Measurements from ENCODE around the gene BANP.

Gene BANP

DNA sequence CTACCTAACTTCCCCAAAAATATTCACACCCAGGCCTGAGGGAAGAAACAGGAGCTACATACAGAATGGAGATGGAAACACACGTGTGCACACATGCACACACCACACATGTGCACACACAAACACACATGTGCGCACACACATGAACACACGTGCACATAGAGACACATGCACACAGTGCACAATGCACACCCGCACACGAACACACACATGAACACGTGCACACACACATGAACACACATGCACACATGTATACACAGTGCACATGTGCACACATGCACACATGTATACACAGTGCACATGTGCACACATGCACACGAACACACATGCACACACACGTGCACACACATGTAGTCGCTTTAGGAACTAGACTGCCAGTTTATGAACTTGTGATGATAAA is 33.7 kb upstream of the BANP start:
- no peak overlapping the region for H3K4me3 ChIP-seq (ENCODE audit: low read depth, low read length)
- TF ChIP-seq, protein P1, sequence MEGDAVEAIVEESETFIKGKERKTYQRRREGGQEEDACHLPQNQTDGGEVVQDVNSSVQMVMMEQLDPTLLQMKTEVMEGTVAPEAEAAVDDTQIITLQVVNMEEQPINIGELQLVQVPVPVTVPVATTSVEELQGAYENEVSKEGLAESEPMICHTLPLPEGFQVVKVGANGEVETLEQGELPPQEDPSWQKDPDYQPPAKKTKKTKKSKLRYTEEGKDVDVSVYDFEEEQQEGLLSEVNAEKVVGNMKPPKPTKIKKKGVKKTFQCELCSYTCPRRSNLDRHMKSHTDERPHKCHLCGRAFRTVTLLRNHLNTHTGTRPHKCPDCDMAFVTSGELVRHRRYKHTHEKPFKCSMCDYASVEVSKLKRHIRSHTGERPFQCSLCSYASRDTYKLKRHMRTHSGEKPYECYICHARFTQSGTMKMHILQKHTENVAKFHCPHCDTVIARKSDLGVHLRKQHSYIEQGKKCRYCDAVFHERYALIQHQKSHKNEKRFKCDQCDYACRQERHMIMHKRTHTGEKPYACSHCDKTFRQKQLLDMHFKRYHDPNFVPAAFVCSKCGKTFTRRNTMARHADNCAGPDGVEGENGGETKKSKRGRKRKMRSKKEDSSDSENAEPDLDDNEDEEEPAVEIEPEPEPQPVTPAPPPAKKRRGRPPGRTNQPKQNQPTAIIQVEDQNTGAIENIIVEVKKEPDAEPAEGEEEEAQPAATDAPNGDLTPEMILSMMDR (IDR thresholded peaks at IDR 0.05; ENCODE audit: borderline replicate concordance, insufficient read depth, low read depth, low read length), result no peak

DNA sequence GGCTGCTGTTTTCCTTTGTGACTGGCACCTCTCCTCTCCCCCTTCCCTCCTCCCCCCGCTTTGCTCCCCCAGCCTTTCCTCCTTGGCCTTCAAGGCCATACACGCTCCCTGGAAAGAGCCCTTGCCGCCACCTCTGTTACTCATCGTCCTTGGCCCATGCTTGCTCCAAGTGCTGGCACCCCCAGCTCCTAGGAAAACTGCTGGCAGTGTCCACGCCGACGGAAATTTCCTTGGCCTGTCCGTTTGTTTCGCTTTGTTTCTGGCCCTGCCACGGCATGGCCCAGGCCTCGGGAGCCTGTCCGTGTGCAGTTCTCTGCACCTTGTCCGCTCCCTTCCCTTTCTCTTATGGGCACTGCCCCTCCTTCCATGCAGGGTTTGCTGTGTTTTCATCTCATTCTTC is 32.9 kb upstream of the BANP start:
- TF ChIP-seq, protein P1 (IDR thresholded peaks at IDR 0.05; ENCODE audit: borderline replicate concordance, insufficient read depth, low read depth, low read length), result no peak
- H3K4me3 ChIP-seq (ENCODE audit: low read depth, low read length), result no peak overlapping the region

DNA sequence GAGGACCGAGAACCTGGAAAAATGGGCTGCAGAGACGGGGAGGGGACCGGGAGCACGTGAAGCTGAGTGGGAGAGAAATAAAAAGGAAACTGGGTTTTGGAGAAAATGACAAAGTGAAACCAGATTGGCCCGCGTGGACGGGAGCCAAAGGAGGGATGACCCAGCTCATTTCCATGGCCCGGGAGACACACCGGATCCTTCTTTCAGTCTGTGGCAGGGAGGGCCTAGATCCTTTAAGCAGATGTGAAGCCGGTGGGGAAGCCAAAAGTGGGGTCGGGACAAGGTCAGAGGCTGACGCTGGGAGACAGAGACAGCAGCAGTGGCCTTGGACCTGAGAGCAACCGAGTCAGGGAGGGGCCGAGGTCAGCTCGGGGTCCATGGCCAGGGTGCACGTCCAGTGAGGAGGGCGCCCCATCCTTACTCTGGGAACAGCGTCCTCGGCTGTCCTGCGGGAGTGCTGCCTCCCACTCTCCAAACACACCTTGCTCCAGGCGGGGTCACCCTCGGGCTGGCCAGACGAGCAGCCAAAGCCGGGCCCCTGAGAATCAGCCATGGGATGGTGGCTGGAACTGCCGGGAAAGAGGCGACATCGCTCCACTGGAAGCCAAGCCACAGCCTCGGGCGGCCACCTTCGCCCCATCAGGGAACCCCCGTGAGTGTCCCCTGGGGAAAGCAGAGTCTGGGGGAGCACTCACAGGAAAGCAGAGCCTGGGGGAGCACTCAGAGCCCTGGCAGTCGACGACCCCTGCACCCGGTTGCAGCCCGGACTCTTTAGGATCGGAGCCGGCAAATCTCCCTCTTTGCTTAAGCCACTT is 32.2 kb upstream of the BANP start:
- TF ChIP-seq, protein P1 (IDR thresholded peaks at IDR 0.05; ENCODE audit: borderline replicate concordance, insufficient read depth, low read depth, low read length), result no peak
- no peak overlapping the region for H3K4me3 ChIP-seq (ENCODE audit: low read depth, low read length)

DNA sequence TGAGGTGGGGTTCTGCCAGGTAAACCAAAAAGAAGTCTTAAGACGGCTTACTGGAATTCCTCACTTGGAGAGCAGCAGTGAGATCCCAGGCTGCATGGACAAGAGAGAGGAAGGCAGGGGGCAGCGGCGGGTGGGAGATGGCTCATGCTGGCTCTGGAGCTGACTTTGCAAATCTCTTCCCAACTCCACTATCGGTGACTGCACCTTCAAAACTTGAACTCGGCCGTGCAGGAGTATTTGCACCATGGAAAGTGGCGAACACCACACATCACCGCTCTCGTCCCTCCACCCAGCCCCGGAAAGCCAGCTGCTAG is 31.6 kb upstream of the BANP start:
- TF ChIP-seq, protein P1 (IDR thresholded peaks at IDR 0.05; ENCODE audit: borderline replicate concordance, insufficient read depth, low read depth, low read length), result no peak
- H3K4me3 ChIP-seq (ENCODE audit: low read depth, low read length), result no peak overlapping the region

DNA sequence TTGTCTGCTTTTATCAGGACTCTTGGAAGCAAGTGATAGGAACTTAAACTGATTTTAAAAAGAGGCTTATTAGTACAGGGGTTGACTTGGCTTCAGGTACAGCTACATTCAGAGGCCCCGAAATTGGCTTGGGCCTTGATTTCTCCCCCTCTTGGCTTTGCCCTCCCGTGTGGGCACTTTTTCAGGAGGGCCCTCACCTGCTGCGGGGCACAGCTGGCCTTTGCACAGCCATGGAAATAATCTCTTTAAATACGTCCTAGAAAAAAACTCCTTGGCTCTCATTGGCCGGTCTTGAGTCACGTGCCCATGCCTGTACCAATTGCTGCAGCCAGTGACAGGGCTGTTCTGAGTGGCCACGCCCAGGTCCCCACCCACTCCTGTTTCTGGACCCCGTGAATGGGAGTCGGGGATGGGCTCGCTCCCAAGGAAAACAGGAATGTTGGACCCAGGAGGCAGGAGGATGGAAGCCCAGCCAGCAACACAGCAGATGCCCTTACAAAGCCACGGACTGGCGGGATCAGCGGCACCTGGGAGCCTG is 29.9 kb upstream of the BANP start:
- H3K4me3 ChIP-seq (ENCODE audit: low read depth, low read length), result no peak overlapping the region
- TF ChIP-seq, protein P1 (IDR thresholded peaks at IDR 0.05; ENCODE audit: borderline replicate concordance, insufficient read depth, low read depth, low read length), result no peak

DNA sequence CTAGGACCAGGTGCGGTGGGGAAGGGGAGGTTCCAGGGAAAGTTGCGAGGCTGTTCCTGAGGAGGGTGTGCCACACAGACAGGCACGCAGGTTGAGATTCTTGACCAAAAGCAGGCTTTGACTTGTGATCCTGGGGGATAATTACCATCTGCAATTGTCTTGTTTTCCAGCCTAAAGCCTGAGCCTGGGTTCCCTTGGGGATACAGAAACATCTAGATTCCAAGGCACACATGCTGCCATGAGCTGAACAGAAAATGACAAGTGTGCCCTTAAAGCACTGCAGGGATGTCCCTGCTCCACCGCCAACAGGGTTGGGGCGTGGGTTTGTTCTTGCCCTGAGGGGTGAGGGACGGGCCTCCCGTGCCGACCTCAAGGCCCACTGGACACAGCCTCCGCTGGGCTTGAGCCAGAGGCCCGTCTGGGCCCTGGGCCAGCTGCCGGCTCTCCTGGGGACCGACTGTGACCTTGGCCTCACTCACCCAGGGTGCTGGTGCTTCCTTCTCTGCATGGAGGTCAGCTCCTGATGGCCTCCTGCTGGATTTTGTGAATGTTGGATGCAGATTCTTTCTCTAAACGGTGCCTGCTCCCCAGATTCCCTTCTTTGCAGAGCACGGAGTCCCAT is 28.9 kb upstream of the BANP start:
- TF ChIP-seq, protein P1 (IDR thresholded peaks at IDR 0.05; ENCODE audit: borderline replicate concordance, insufficient read depth, low read depth, low read length), result no peak
- H3K4me3 ChIP-seq (ENCODE audit: low read depth, low read length), result no peak overlapping the region
